Neuronal stem cell (in vitro differentiated cells): ENCODE results near the gene ESPNL.

ENCODE experiments used
- DNase-seq: peaks from one replicate; pipeline ENCODE4 v3.0.0-alpha.2; 2013; ENCODE audit warnings: low spot score
- H2AFZ ChIP-seq: one replicate; pipeline ENCODE4 v1.6.1; 2013; ENCODE audit warnings: mild to moderate bottlenecking, low read length, inconsistent platforms
- H2AK5ac ChIP-seq: 2 replicates; pipeline ENCODE4 v1.6.1; 2013; ENCODE audit warnings: low read depth, mild to moderate bottlenecking, inconsistent platforms, low read length, moderate library complexity, mixed read lengths
- H2BK120ac ChIP-seq: 2 replicates; pipeline ENCODE4 v1.6.1; 2013; ENCODE audit warnings: low read depth, mild to moderate bottlenecking, inconsistent platforms, low read length, moderate library complexity, mixed read lengths
- H2BK12ac ChIP-seq: one replicate; pipeline ENCODE4 v1.6.1; 2013; ENCODE audit warnings: low read length, inconsistent platforms
- H2BK15ac ChIP-seq: 2 replicates; pipeline ENCODE4 v1.6.1; 2013; ENCODE audit warnings: mild to moderate bottlenecking, low read length, inconsistent platforms, mixed read lengths
- H2BK5ac ChIP-seq: one replicate; pipeline ENCODE4 v1.6.1; 2013; ENCODE audit warnings: inconsistent platforms, mild to moderate bottlenecking, low read length, moderate library complexity
- H3K14ac ChIP-seq: one replicate; pipeline ENCODE4 v1.6.1; 2013; ENCODE audit warnings: low read length, inconsistent platforms
- H3K18ac ChIP-seq: 2 replicates; pipeline ENCODE4 v1.6.1; 2013; ENCODE audit warnings: low read length, inconsistent platforms
- H3K23ac ChIP-seq: 2 replicates; pipeline ENCODE4 v1.6.1; 2013; ENCODE audit warnings: low read depth, mild to moderate bottlenecking, mixed read lengths, low read length, inconsistent platforms; ENCODE audit not compliant: poor library complexity
- H3K27ac ChIP-seq: replicated peaks from 3 replicates; pipeline ENCODE4 v1.5.1; 2013; ENCODE audit warnings: low read length, inconsistent platforms
- H3K27me3 ChIP-seq, 3 experiments: 2 replicates each; pipeline ENCODE4 v1.6.1; 2013; ENCODE audit warnings: low read length in 3 of 3, mild to moderate bottlenecking in 2 of 3, inconsistent platforms in 1 of 3, low read depth in 1 of 3, mixed read lengths in 1 of 3, moderate library complexity in 1 of 3; ENCODE audit not compliant: control insufficient read depth in 3 of 3, insufficient read depth in 3 of 3
- H3K36me3 ChIP-seq, 2 donors: replicated peaks in 1 of 2; 2 replicates each; pipeline ENCODE4 v1.6.1; 2013; ENCODE audit warnings: low read length in 2 of 2; ENCODE audit not compliant: control insufficient read depth in 2 of 2, insufficient read depth in 2 of 2
- H3K4ac ChIP-seq: 2 replicates; pipeline ENCODE4 v1.6.1; 2013; ENCODE audit warnings: inconsistent platforms, mild to moderate bottlenecking, low read length, moderate library complexity
- H3K4me1 ChIP-seq, 2 donors: 1 replicate in 1 of 2; 2 replicates in 1 of 2; pipeline ENCODE4 v1.6.1; 2013; ENCODE audit warnings: low read length in 2 of 2, low read depth in 1 of 2; ENCODE audit not compliant: control insufficient read depth in 2 of 2, insufficient read depth in 1 of 2
- H3K4me2 ChIP-seq: one replicate; pipeline ENCODE4 v1.6.1; 2013; ENCODE audit warnings: mild to moderate bottlenecking, low read length, inconsistent platforms; ENCODE audit not compliant: insufficient read depth, poor library complexity, severe bottlenecking
- H3K4me3 ChIP-seq, 2 donors: 2 replicates each; pipeline ENCODE4 v1.5.1; 2013; ENCODE audit warnings: low read length in 2 of 2, mild to moderate bottlenecking in 2 of 2, inconsistent platforms in 1 of 2, moderate library complexity in 1 of 2
- H3K79me1 ChIP-seq: one replicate; pipeline ENCODE4 v1.6.1; 2013; ENCODE audit warnings: low read depth, mild to moderate bottlenecking, inconsistent platforms, low read length, moderate library complexity
- H3K9ac ChIP-seq: one replicate; pipeline ENCODE4 v1.6.1; 2013; ENCODE audit warnings: mild to moderate bottlenecking, low read depth, low read length, inconsistent platforms; ENCODE audit not compliant: poor library complexity
- H3K9me3 ChIP-seq, 2 donors: replicated peaks in 1 of 2; 2 replicates each; pipeline versions ENCODE3 to v1.6.1; 2013; ENCODE audit warnings: low read length in 2 of 2, mild to moderate bottlenecking in 2 of 2, inconsistent platforms in 1 of 2, low read depth in 1 of 2, mixed read lengths in 1 of 2, moderate library complexity in 1 of 2; ENCODE audit not compliant: control insufficient read depth in 2 of 2, insufficient read depth in 1 of 2
- H4K8ac ChIP-seq: one replicate; pipeline ENCODE4 v1.6.1; 2013; ENCODE audit warnings: low read depth, mild to moderate bottlenecking, inconsistent platforms, low read length, moderate library complexity
- H4K91ac ChIP-seq: one replicate; pipeline ENCODE4 v1.6.1; 2013; ENCODE audit warnings: low read length, low read depth, mild to moderate bottlenecking, inconsistent platforms; ENCODE audit not compliant: poor library complexity
- WGBS, 2 donors: extraction: QIAGEN DNeasy Blood & Tissue Kit; methylation state at CpG; one replicate each; pipeline ENCODE4 v1.1.7; 2013; ENCODE audit warnings: missing lambda C conversion rate in 2 of 2, mixed read lengths in 1 of 2; ENCODE audit not compliant: insufficient read length in 2 of 2, insufficient replicate concordance in 1 of 2; ENCODE audit errors: extremely low coverage in 2 of 2; 5-methylcytosine and 5-hydroxymethylcytosine counted together

ESPNL gene

GRCh38 chr2:238092486-238093035, 7.6 kb upstream of the ESPNL start:
- no peak overlapping the region for H2AK5ac ChIP-seq
- H4K91ac ChIP-seq = no peak overlapping the region
- H3K9me3 ChIP-seq = no peaks in the 10 kb centered on the region
- H3K14ac ChIP-seq = no peak overlapping the region
- H4K8ac ChIP-seq = peak overlapping the region; percentile 24
- peak overlapping the region; percentile 54 for H3K9ac ChIP-seq
- no CpG with 5 or more reads among the region's 12 CpGs for WGBS, 2 donors
- no peaks in the 10 kb centered on the region for H3K79me1 ChIP-seq
- H3K27me3 ChIP-seq = no peaks in the 10 kb centered on the region
- no peak overlapping the region for H2BK5ac ChIP-seq
- no peak overlapping the region for H3K4me2 ChIP-seq
- no peak overlapping the region for H3K18ac ChIP-seq
- H3K27ac ChIP-seq = no peak overlapping the region
- peaks cover 2 to 3% of the 10 kb centered on the region in 2 donors for H3K4me1 ChIP-seq
- H2BK12ac ChIP-seq = no peak overlapping the region
- H2AFZ ChIP-seq = no peak overlapping the region
- H3K23ac ChIP-seq = no peak overlapping the region
- no peak for DNase-seq
- H3K4ac ChIP-seq = no peak overlapping the region
- H2BK120ac ChIP-seq = no peak overlapping the region
- H3K4me3 ChIP-seq = peak overlapping the region in 1 of 2 donors; percentile 53
- no peak overlapping the region for H2BK15ac ChIP-seq
- peaks cover 8 to 23% of the 10 kb centered on the region in 2 donors for H3K36me3 ChIP-seq

GRCh38 chr2:238093181-238094140, 6.7 kb upstream of the ESPNL start:
- H2AFZ ChIP-seq = no peak overlapping the region
- H4K8ac ChIP-seq = no peak overlapping the region

DNA sequence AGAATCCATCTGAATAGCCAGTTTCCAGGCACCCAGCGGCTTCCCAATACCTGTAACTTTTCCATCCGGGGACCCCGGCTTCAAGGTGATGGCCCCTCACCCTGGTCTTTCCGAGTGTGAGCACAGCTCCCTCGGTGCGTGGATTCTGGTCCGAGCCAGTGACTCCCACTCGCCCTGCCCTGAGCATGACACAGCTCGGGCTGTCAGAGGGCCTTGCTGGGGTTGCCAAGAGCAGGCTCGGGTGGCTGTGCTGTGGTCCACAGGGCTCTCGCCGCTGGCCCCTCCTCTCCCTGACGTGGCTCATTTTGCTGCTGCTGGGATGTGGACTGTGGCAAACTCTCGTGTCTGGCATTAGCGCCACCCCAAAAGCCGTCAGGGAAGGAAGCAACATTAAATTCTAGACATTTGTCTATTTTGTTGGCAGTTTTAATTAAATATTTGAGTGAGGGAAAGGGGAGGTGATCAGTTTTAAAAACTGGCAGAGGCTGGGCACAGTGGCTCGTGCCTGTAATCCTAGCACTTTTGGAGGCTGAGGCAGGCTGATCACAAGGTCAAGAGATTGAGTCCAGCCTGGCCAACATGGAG, 5.6 kb upstream of the ESPNL start:
- H2AK5ac ChIP-seq = no peak overlapping the region
- WGBS, 2 donors = no CpG with 5 or more reads among the region's 17 CpGs
- H3K4me2 ChIP-seq = no peak overlapping the region
- no peak for DNase-seq
- H2BK5ac ChIP-seq = no peak overlapping the region
- peaks cover 2 to 3% of the 10 kb centered on the region in 2 donors for H3K4me1 ChIP-seq
- H3K27ac ChIP-seq = no peak overlapping the region
- H4K91ac ChIP-seq = no peak overlapping the region
- no peak overlapping the region for H2BK15ac ChIP-seq
- H3K18ac ChIP-seq = no peak overlapping the region
- no peak overlapping the region for H2BK12ac ChIP-seq
- no peaks in the 10 kb centered on the region for H3K79me1 ChIP-seq
- peaks cover 0 to 4% of the 10 kb centered on the region in 2 donors for H3K9me3 ChIP-seq
- no peak overlapping the region for H3K4me3 ChIP-seq
- H3K36me3 ChIP-seq = peaks cover 6 to 23% of the 10 kb centered on the region in 2 donors
- H2AFZ ChIP-seq = no peak overlapping the region
- H3K23ac ChIP-seq = no peak overlapping the region
- peaks cover 0 to 2% (median 0%) of the 10 kb centered on the region in 3 experiments for H3K27me3 ChIP-seq
- no peak overlapping the region for H2BK120ac ChIP-seq
- no peak overlapping the region for H4K8ac ChIP-seq
- H3K9ac ChIP-seq = peak overlapping the region; percentile 7
- H3K14ac ChIP-seq = no peak overlapping the region
- H3K4ac ChIP-seq = no peak overlapping the region

More at GRCh38 chr2:238093181-238094140, 6.7 kb upstream of the ESPNL start:
- H3K79me1 ChIP-seq = no peaks in the 10 kb centered on the region
- no peak overlapping the region for H3K4ac ChIP-seq
- H3K18ac ChIP-seq = no peak overlapping the region
- no peak overlapping the region for H2BK12ac ChIP-seq
- no peak overlapping the region for H2AK5ac ChIP-seq
- H2BK120ac ChIP-seq = no peak overlapping the region
- no peak overlapping the region for H3K4me2 ChIP-seq
- no CpG with 5 or more reads among the region's 26 CpGs for WGBS, 2 donors
- peaks cover 0 to 4% of the 10 kb centered on the region in 2 donors for H3K9me3 ChIP-seq
- H3K4me3 ChIP-seq = no peak overlapping the region
- H3K4me1 ChIP-seq = peaks cover 2 to 3% of the 10 kb centered on the region in 2 donors
- H4K91ac ChIP-seq = no peak overlapping the region
- peaks cover 0 to 2% (median 0%) of the 10 kb centered on the region in 3 experiments for H3K27me3 ChIP-seq
- no peak overlapping the region for H2BK5ac ChIP-seq
- peaks cover 8 to 23% of the 10 kb centered on the region in 2 donors for H3K36me3 ChIP-seq
- no peak for DNase-seq
- no peak overlapping the region for H3K23ac ChIP-seq
- H3K27ac ChIP-seq = no peak overlapping the region
- no peak overlapping the region for H2BK15ac ChIP-seq
- no peak overlapping the region for H3K14ac ChIP-seq
- H3K9ac ChIP-seq = no peak overlapping the region

DNA sequence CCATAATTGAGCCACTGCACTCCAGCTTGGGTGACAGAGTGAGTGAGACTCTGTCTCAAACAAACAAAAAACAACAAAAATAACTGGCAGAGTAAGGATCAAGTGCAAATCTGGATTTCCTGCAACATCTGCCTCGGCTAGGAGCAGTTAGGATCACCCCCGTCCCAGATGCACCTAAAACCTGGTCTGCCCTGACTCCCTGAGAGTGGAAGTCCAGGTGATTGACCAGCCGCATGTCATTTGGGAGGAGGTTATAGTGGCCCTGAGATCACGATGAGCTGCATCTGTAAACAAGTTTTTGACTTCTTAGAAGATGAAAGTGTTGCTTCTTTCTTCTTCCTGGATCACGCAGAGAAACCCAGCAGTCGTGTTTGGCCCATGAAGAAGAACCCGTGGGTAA, 5.0 kb upstream of the ESPNL start:
- Histone ChIP-seq H3K18ac (no peak overlapping the region), H3K4me2 (no peak overlapping the region), H3K14ac (no peak overlapping the region), H3K27me3 (peaks cover 0 to 2% (median 0%) of the 10 kb centered on the region in 3 experiments), H3K79me1 (no peaks in the 10 kb centered on the region), H3K4me3 (no peak overlapping the region), H4K91ac (no peak overlapping the region), H2AK5ac (no peak overlapping the region), H2BK5ac (no peak overlapping the region), H2AFZ (no peak overlapping the region), H4K8ac (no peak overlapping the region), H2BK15ac (no peak overlapping the region), H3K23ac (no peak overlapping the region), H2BK12ac (no peak overlapping the region), H3K4ac (no peak overlapping the region), H3K27ac (no peak overlapping the region), H3K36me3 (peaks cover 6 to 21% of the 10 kb centered on the region in 2 donors), H3K9me3 (peaks cover 0 to 4% of the 10 kb centered on the region in 2 donors), H3K4me1 (peaks cover 2 to 3% of the 10 kb centered on the region in 2 donors), H2BK120ac (no peak overlapping the region), H3K9ac (no peak overlapping the region)
- DNase-seq = no peak
- WGBS, 2 donors = no CpG with 5 or more reads among the region's 7 CpGs
